GM10248 (cell line): Measurements from ENCODE around the gene DCLK1.
A peak's percentile ranks its signal among the peaks of the same experiment; 100 is the strongest.

Experiments used
- CTCF ChIA-PET: fragments of 300-600 bp; sonication (Branson Sonifier 250); formaldehyde crosslinking; extraction: SDS; loops from one replicate; lab custom pipeline; 2021; ENCODE audit warnings: antibody characterized with exemption; lab: Yijun Ruan, JAX
- POLR2A ChIA-PET: fragments of 350-650 bp; sonication (Branson Sonifier 250); formaldehyde crosslinking; extraction: SDS; loops from one replicate; lab custom pipeline; 2020; ENCODE audit warnings: antibody characterized with exemption; lab: Yijun Ruan, JAX
- DNase-seq: peaks from one replicate; pipeline ENCODE4 v3.0.0; 2012; ENCODE audit errors: extremely low spot score
- TF ChIP-seq, protein P1 (sequence below): IDR thresholded peaks from 2 replicates; pipeline ENCODE4 v1.5.1; 2012; ENCODE audit warnings: mild to moderate bottlenecking, low read depth; ENCODE audit errors: extremely low read depth, missing control alignments, control extremely low read depth

DCLK1 gene

DNA sequence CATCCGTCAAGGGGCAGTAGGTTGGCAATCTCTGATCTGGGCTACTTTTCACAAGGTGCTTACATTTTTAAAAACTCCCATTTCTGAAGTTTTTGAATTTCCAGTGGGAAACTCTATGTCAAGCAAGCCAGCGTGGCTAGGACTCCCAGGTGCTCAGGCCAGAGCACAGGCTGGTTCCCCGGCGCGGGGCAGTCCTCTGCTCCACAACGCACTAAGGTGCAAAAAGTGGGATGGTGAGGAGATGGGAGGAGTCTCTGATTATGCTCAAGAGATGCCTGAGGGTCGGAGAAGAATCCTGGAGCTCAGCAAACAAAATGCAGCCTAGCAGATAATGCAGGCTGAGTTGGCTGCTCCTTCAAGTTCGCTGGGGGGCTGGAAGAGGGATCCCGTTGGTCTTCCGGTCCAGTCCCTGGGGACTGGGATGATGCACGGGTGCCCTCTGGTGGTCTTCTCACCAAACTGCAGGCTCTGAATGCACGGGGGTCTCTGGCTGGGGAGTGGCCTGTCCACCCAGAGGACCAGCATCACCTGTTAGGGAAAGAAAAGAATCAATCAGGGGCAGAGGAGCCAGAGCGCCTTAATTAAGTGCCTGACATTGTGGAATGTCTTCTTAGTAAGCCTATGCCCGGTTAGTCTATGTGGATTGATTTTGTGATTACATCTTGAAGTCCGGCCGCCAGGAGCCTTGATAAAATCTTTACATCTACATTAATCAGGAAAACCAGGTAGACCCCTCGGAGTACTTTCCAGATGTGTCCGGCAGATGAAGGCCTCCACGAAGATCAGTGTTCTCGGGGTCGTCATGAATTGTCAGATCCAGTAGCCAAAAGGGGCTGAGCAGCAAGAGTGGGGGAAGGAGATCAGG, 410.3 kb downstream of the DCLK1 start:
- DNase-seq = peak; percentile 65
- TF ChIP-seq, protein P1, sequence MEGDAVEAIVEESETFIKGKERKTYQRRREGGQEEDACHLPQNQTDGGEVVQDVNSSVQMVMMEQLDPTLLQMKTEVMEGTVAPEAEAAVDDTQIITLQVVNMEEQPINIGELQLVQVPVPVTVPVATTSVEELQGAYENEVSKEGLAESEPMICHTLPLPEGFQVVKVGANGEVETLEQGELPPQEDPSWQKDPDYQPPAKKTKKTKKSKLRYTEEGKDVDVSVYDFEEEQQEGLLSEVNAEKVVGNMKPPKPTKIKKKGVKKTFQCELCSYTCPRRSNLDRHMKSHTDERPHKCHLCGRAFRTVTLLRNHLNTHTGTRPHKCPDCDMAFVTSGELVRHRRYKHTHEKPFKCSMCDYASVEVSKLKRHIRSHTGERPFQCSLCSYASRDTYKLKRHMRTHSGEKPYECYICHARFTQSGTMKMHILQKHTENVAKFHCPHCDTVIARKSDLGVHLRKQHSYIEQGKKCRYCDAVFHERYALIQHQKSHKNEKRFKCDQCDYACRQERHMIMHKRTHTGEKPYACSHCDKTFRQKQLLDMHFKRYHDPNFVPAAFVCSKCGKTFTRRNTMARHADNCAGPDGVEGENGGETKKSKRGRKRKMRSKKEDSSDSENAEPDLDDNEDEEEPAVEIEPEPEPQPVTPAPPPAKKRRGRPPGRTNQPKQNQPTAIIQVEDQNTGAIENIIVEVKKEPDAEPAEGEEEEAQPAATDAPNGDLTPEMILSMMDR = peak; percentile 65
- ChIA-PET POLR2A (no interaction called here), CTCF (interaction anchor here (0.7 to 1.6 kb wide), 2 partner anchors 10 to 11 kb away, joined by 4 read pairs; no protein-coding TSS in a partner anchor)

DNA sequence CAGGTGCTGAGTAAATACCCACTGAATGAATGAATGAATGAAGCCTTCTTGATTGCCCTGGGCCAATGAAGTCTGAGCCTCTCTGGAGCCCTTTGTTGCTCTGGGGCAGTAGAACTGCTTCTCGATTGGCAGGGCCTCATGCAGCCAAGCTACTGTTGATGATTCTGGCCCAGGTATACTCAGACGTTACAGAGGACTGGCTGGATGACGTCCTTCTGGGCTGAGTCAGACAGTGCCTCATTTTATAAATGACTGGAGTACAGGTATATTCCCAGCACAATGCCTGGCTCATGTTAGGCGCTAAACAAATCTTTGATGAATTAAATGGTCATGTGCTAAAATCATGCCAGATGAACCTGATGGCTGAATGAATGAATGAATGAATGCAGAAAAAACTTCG, 410.9 kb downstream of the DCLK1 start:
- DNase-seq = no peak
- ChIA-PET CTCF (interaction anchor here (1.6 kb wide), 1 partner anchor 11 kb away, joined by 4 read pairs; no protein-coding TSS in a partner anchor), POLR2A (no interaction called here)
- TF ChIP-seq, protein P1 = no peak
